GM18511 (cell line): ENCODE data around the gene CD320.
"Not testable (repeated sequence)": the region's sequence is repeated elsewhere in the genome, so short reads cannot be mapped to it uniquely, and the experiment has no call there.

ENCODE experiments used
- ATAC-seq: cut with Tn5 transposase; IDR thresholded peaks from one replicate; pipeline ENCODE4 v1.9.1; 2021; ENCODE audit warnings: mild to moderate bottlenecking, moderate library complexity; ENCODE audit not compliant: unreplicated experiment

CD320 gene

GRCh38 chr19:8307965-8308866, at the start of gene CD320:
CD320 (minus strand) TSS chr19:8308358; CDS start chr19:8308290, 68 bp downstream.
- ATAC-seq = peak; percentile 85

GRCh38 chr19:8357007-8357521, 48.9 kb upstream of the CD320 start:
- no peak for ATAC-seq

- ATAC-seq = no peak
Observed at GRCh38 chr19:8355631-8356402, 47.7 kb upstream of the CD320 start.

GRCh38 chr19:8352845-8353244, 44.7 kb upstream of the CD320 start:
- ATAC-seq = not testable (repeated sequence)

GRCh38 chr19:8352134-8352827, 44.1 kb upstream of the CD320 start:
- ATAC-seq = no peak

GRCh38 chr19:8349629-8350372, 41.6 kb upstream of the CD320 start:
- ATAC-seq = not testable (repeated sequence)

- ATAC-seq = no peak
Observed at GRCh38 chr19:8343483-8343844, 35.3 kb upstream of the CD320 start.

- peak; percentile 95 for ATAC-seq
Observed at GRCh38 chr19:8342684-8343482, 34.7 kb upstream of the CD320 start, which contains the start of gene KANK3. KANK3 (minus strand) TSS chr19:8343262; CDS start chr19:8337828, 5,434 bp downstream.

- ATAC-seq = no peak
Observed at GRCh38 chr19:8342316-8342683, 34.1 kb upstream of the CD320 start.

- not testable (repeated sequence) for ATAC-seq
Observed at GRCh38 chr19:8341504-8341903, 33.3 kb upstream of the CD320 start.

GRCh38 chr19:8340341-8341096, 32.4 kb upstream of the CD320 start:
- no peak for ATAC-seq

- no peak for ATAC-seq
Observed at GRCh38 chr19:8338835-8339234, 30.7 kb upstream of the CD320 start.

- ATAC-seq = no peak
Observed at GRCh38 chr19:8337728-8338127, 29.6 kb upstream of the CD320 start.

- ATAC-seq = no peak
Observed at GRCh38 chr19:8336660-8337059, 28.5 kb upstream of the CD320 start.

- ATAC-seq = peak; percentile 12
Observed at GRCh38 chr19:8336072-8336569, 28.0 kb upstream of the CD320 start.

GRCh38 chr19:8335343-8336071, 27.3 kb upstream of the CD320 start:
- peak; percentile 68 for ATAC-seq

GRCh38 chr19:8334458-8335342, 26.5 kb upstream of the CD320 start:
- peak; percentile 61 for ATAC-seq
